AG08395 (cell line): Measurements from ENCODE around the gene EFCAB6.

Source experiments
- DNase-seq: peaks from one replicate; pipeline ENCODE4 v3.0.0; 2012; ENCODE audit warnings: mixed read lengths, low spot score

The EFCAB6 gene

DNA sequence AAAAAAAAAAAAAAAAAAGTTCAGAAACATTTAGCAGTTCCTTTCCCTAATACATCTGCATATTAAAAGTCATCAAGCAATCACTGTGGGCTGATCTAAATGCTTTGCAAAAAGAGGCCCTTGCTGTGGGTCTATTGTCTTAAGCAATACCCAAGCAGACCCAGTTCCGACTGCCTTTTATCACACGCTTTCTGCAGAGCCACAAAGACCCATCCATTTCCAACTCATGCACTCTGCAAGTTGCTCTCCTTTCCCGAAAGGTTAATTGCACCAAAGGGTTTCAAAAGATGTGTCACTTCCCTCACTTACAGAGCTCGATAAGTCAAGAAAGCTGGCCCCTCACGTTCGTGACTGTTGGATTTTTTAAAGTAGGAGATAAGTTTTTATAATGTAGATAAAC lies 261.4 kb downstream of the EFCAB6 start:
- no peak for DNase-seq

- no peak for DNase-seq
These were observed 262.0 kb downstream of the EFCAB6 start for GRCh38 chr22:43550024-43550620.

DNA sequence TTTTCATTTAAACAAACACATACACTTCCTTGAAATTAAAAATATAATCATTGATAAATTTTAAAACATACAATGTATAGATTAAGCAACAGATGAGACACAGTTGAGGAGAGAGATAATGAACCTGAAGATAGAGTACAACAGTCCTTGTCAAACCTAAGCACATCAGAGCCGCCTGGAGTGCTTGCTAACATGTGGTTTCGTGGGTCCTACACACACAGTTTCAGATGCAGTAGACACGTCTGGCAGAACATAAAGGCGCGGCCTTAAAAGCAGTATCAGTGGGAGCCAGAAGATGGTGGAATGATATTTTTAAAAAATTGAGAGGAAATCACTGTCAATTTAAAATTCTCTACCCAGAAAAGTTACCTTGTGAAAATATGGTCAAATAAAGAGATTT lies 265.9 kb downstream of the EFCAB6 start:
- no peak for DNase-seq

DNA sequence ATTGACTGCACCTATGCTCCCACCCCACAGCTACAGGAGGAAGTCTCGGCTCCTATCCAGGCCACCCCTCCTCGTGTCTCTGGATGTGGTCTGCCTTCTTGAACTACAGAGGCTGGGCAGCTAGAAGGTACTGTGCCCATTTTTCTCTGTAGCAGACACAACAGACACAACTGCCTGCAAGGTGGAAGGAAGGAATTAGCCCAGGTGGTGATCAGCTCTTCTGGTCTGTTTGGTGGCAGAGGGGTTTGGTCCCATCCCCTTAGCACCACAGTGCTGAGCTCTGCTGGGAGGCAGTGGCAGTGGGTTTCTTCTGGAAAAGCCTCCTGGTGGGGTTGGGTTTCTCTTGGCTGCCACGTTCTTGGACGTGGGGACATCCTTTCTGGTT lies 267.8 kb downstream of the EFCAB6 start:
- DNase-seq: no peak

- DNase-seq: no peak
These were observed 268.4 kb downstream of the EFCAB6 start for GRCh38 chr22:43543522-43544288.

DNA sequence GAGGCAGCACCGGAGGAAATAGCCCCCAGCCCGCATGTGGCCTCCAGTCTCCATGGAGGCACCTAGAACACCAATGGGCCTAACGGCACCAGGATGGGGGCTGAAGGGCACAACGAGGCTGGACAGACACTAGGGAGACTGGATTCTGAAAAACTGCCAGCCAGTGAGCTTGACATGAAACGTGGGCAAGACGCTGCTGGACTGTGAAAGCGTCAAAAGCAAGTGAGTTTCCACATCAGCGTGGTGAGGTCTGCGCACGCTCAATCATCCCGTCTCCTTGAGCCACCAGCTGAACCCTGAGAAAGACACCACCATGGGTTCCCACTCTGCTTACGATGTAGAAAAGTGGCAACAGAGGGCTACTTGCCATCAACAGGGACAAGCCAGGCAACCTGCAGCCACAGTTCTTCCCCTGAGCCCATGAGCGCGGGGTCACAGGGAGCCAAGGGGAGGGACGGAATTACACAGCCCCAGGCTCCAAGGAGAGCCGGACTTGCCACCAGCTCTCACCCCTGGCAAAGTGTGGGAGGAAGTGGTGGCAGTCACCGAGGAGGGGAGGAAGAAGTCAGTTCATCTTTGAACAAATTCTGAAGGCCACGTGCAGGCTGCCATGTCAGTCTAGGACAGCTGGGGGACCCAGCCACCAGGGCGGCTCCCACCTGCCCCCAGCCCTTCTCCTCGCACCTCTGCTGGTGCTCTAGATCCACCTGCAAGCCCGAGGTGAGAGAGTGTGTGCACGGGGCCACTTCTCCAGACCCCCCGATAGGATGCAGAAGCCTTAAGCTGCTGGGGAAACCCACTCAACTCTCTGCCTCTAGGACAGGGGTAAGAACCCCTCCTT lies 269.2 kb downstream of the EFCAB6 start:
- DNase-seq: no peak

- no peak for DNase-seq
These were observed 270.4 kb downstream of the EFCAB6 start for GRCh38 chr22:43541462-43542407.

DNA sequence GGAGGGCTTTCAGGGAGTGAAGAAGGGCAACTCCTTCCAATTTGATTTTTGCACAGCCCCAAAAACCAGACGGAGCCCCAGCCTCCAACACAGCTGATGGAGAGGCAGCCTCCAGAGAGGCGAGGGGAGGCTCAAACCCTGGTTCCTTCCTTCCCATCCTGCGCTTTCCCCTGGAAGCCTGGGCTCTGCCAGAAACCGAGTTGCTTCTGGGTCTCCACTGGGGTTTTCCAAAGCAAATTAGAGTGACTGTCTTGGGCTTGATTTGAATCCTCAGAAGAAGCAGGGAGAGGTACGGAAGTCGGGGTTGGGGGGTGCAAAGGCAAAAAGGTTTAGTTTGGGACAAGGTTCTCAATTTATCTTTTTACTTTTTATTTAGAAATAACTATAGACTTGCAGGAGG lies 271.1 kb downstream of the EFCAB6 start:
- no peak for DNase-seq

DNA sequence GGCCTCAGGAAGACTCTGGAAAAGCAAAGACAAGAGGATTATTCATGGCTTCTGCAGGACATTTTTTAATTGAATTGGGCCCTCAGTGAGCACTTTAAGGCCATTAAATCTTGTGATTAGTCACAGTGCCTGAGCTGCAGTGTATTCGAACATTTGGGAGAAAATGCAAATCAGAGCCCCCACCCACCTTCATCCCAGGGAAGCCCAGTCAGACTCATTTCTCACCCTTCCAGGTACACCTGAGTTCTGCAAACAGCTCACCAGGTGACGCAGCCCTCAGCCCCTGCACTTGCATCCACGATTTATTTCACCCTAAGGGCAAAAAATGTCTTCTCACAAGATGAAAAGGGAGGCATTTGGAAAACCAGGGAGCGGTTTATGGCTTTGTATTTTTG lies 271.6 kb downstream of the EFCAB6 start:
- DNase-seq: no peak

- DNase-seq: no peak
These were observed 272.3 kb downstream of the EFCAB6 start for GRCh38 chr22:43539572-43540528.

DNA sequence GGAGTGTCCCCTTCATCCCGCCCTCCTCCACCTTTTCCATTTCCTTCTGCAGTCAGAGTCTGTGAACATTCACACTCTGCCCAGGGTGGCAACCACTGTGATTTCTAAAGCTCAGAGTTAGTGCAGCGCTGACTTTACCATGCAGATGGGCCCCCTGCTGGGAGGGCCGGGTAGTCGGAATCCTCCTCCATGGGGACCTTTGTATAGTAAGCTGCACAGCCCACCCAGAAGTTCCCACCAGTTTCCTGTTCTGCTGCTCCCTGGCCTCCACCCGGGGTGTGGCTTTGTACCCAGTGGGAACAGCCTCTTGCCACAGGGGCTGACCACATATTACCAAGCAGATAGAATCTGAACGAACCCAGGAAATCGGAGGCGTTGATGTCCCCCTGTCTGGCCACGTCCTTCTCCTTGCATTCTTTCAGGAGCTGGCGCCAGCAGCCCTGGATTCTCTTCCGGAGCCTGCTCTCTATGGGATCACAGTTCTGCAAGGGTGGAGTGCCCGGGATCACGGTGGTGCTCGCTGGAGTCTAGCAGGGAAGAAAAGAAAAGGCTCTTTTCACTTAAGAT lies 275.0 kb downstream of the EFCAB6 start:
- DNase-seq: no peak

GRCh38 chr22:43535741-43536140 lies 276.4 kb downstream of the EFCAB6 start:
- DNase-seq: no peak

GRCh38 chr22:43535336-43535735 lies 276.8 kb downstream of the EFCAB6 start:
- DNase-seq: no peak

DNA sequence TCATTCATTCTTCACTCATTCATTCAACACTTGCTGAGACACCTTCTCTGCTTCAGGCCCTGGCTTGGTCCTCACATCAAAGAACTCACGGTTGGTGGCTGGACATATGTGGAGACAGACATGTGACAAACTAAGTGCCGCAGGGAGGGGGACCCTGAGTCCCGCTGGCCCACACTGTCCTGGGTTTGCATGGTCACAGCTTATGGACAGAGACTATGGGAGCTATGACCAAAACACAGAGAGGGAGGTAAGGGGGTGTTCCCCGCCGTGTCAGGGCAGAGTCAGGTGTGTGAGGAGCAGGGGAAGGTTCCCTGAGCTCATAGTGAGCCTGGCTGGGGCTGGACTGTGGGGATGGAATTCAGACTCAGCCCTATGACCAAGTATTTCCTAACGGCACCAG lies 277.2 kb downstream of the EFCAB6 start:
- no peak for DNase-seq

DNA sequence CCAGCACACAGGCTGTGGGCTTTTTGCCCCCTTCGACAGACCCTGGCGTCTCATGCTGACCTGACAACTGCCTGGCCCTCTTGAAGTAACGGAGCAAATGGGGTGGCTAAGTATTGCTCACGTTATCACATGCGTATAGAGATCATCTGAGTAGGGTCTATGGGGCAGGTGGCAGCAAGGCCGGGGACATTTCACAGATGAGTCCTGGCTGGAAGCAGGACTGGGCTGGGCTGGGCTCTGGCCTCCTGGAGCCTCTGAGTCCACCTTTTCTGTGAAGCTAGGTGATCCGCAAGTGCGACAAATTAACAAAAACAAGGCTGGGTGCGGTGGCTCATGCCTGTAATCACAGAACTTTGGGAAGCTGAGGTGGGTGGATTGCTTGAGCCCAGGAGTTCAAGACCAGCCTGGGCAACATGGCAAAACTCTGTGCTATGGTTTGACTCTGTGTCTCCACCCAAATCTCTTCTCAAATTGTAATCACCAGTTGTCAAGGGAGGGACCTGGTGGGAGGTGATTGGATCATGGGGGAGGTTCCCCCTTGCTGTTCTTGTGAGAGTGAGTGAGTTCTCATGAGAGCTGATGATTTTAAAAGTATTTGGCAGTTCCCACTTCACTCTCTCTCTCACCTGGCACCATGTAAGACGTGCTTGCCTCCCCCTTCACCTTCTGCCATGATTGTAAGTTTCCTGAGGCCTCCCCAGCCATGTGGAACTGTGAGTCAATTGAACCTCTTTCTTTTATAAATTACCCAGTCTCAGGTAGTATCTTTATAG lies 278.3 kb downstream of the EFCAB6 start:
- DNase-seq: no peak

- no peak for DNase-seq
These were observed 279.0 kb downstream of the EFCAB6 start for GRCh38 chr22:43533156-43533530.

GRCh38 chr22:43532301-43533155 lies 279.6 kb downstream of the EFCAB6 start:
- no peak for DNase-seq

GRCh38 chr22:43531651-43532050 lies 280.5 kb downstream of the EFCAB6 start:
- no peak for DNase-seq
